PC-9 (cell line): ENCODE measurements around the gene FOXK1. TPM values are rescaled to one million over a fixed set of nuclear protein-coding genes. Genes with fewer than 3 reads are reported as not detected.

Experiments used
- BruUV-seq: library from RNA; stranded (reverse); fragments of 400-500 nt; replicated peaks from 2 replicates; lab custom pipeline; 2021; lab: Mats Ljungman, UMichigan
- CTCF ChIA-PET: fragments of 300-600 bp; sonication (Branson Sonifier 250); formaldehyde crosslinking; loops from one replicate; lab custom pipeline; 2022; ENCODE audit warnings: antibody characterized with exemption; lab: Charles Lee
- POLR2A ChIA-PET: fragments of 300-600 bp; sonication (Branson Sonifier 250); formaldehyde crosslinking; loops from one replicate; lab custom pipeline; 2022; ENCODE audit warnings: antibody characterized with exemption; ENCODE audit not compliant: unreplicated experiment; lab: Charles Lee
- DNase-seq, 2 experiments: peaks; one replicate each; pipeline versions ENCODE4 v3.0.0 to v3.0.0-alpha.2; 2015 to 2022; ENCODE audit warnings: mixed read lengths in 1 of 2
- H2AFZ ChIP-seq: fragments of 200-600 bp; sonication (generic); 2 replicates; pipeline ENCODE4 v1.8.1; 2017; ENCODE audit warnings: antibody characterized with exemption
- H3F3A ChIP-seq: fragments of 200-600 bp; sonication (generic); 2 replicates; pipeline ENCODE4 v1.8.1; 2017; ENCODE audit warnings: antibody characterized with exemption, mild to moderate bottlenecking, low read depth; ENCODE audit not compliant: insufficient read depth
- H3K27ac ChIP-seq: fragments of 200-600 bp; sonication (generic); 2 replicates; pipeline ENCODE4 v1.6.1; 2016; ENCODE audit warnings: mixed run types
- H3K27me3 ChIP-seq: fragments of 200-600 bp; sonication (generic); 2 replicates; pipeline ENCODE4 v1.6.1; 2016; ENCODE audit warnings: low read depth, mixed run types; ENCODE audit not compliant: insufficient read depth
- H3K36me3 ChIP-seq: fragments of 200-600 bp; sonication (generic); 2 replicates; pipeline ENCODE4 v1.6.1; 2016; ENCODE audit warnings: low read depth, mixed run types
- H3K4me1 ChIP-seq: fragments of 200-600 bp; sonication (generic); replicated peaks from 2 replicates; pipeline ENCODE4 v1.6.1; 2016; ENCODE audit warnings: mixed run types; ENCODE audit not compliant: insufficient read depth
- H3K4me2 ChIP-seq: fragments of 200-600 bp; sonication (generic); 2 replicates; pipeline ENCODE4 v1.6.1; 2017; ENCODE audit warnings: mixed run types
- H3K4me3 ChIP-seq: fragments of 200-600 bp; sonication (generic); 2 replicates; pipeline ENCODE4 v1.6.1; 2016; ENCODE audit warnings: mixed run types
- H3K79me2 ChIP-seq: fragments of 200-600 bp; sonication (generic); 2 replicates; pipeline ENCODE4 v1.6.1; 2017; ENCODE audit warnings: low read depth, mixed run types
- H3K9me2 ChIP-seq: fragments of 200-600 bp; sonication (generic); 2 replicates; pipeline ENCODE4 v1.8.1; 2017; ENCODE audit warnings: mild to moderate bottlenecking; ENCODE audit not compliant: insufficient read depth
- H3K9me3 ChIP-seq: fragments of 200-600 bp; sonication (generic); 2 replicates; pipeline ENCODE4 v1.8.1; 2016; ENCODE audit warnings: low read depth; ENCODE audit not compliant: insufficient read depth
- H4K20me1 ChIP-seq: fragments of 200-600 bp; sonication (generic); 2 replicates; pipeline ENCODE4 v1.8.1; 2017; ENCODE audit not compliant: insufficient read depth
- EZH2 ChIP-seq: fragments of 200-600 bp; sonication (generic); IDR thresholded peaks from 2 replicates; pipeline ENCODE4 v1.8.0; 2017; ENCODE audit warnings: antibody characterized with exemption, low read depth
- intact Hi-C: fragments of 100-400 bp; cut with micrococcal nuclease; formaldehyde crosslinking; loops from one replicate; pipeline ENCODE4 v1.10.0; 2022; ENCODE audit not compliant: unreplicated experiment
- total RNA-seq: library from RNA; stranded (reverse); gene quantifications from 2 replicates; pipeline ENCODE4 v1.2.3, GENCODE V29; 2021
- TF ChIP-seq, protein P1 (sequence below): fragments of 200-600 bp; sonication (generic); conservative IDR thresholded peaks from 2 replicates; pipeline ENCODE4 v1.6.1; 2017; ENCODE audit warnings: mixed run types, antibody characterized with exemption, mild to moderate bottlenecking, moderate library complexity

Gene FOXK1
- total RNA-seq, 1 experiment from 2014 or later: 68.1 TPM

DNA sequence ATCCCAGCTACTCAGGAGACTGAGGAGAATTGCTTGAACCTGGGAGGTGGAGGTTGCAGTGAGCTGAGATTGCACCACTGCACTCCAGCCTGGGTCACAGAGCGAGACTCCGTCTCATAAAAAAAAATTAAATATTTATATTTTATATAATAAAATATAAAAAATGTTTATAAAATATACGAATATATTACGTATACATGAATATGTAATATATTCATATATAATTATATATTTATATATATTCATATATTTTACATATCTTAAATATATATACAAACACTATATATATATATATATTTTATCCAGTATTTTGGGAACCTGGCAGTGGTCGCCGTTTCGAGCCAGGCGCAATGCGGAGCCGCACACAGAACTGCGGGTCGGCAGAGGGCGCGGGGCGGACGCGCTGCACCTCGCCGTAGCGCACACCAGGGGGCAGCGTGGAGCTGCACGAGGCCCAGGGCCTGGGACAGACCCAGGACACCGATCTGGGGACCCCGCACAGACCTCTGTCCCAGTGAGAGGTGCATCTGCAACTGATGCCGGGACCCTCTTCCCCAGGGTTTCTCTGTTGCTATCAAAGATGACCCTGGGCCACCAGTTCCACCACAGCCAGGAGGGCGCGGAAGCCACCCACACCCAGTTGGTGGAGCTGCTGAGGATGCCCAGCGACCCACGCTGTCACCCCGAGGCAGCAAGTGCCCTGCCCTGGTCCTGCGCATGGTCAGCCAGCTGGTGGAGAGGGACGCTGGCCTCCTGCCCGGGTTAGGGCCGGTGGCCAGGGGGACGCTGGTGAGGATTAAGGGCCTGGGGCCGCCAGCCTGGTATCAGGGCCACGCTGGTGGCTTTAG is 116.0 kb downstream of the FOXK1 start:
- ChIA-PET CTCF (interaction anchor here (0.7 to 1.2 kb wide), 2 partner anchors 287 to 1526 kb away, joined by 3 to 4 read pairs; no protein-coding TSS in a partner anchor), POLR2A (interaction anchor here (0.6 kb wide), 1 partner anchor 25 kb away, joined by 3 read pairs; no protein-coding TSS in a partner anchor)
- Histone ChIP-seq H3K36me3 (no peaks in the 10 kb centered on the region), H3K27me3 (no peaks in the 10 kb centered on the region), H3K4me3 (no peak overlapping the region), H2AFZ (no peak overlapping the region), H3F3A (peaks cover 11% of the 10 kb centered on the region; the same call in 1 of the 2 replicates), H4K20me1 (no peaks in the 10 kb centered on the region), H3K4me2 (no peak overlapping the region), H3K27ac (no peak overlapping the region), H3K9me3 (no peaks in the 10 kb centered on the region), H3K4me1 (peaks cover 7% of the 10 kb centered on the region; the same call in 1 of the 2 replicates), H3K79me2 (no peaks in the 10 kb centered on the region), H3K9me2 (no peaks in the 10 kb centered on the region)
- DNase-seq: peak in 1 of 2 experiments; percentile 62
- TF ChIP-seq, protein P1, sequence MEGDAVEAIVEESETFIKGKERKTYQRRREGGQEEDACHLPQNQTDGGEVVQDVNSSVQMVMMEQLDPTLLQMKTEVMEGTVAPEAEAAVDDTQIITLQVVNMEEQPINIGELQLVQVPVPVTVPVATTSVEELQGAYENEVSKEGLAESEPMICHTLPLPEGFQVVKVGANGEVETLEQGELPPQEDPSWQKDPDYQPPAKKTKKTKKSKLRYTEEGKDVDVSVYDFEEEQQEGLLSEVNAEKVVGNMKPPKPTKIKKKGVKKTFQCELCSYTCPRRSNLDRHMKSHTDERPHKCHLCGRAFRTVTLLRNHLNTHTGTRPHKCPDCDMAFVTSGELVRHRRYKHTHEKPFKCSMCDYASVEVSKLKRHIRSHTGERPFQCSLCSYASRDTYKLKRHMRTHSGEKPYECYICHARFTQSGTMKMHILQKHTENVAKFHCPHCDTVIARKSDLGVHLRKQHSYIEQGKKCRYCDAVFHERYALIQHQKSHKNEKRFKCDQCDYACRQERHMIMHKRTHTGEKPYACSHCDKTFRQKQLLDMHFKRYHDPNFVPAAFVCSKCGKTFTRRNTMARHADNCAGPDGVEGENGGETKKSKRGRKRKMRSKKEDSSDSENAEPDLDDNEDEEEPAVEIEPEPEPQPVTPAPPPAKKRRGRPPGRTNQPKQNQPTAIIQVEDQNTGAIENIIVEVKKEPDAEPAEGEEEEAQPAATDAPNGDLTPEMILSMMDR: peak; percentile 67
- no peak for TF ChIP-seq EZH2
- BruUV-seq: no TSS peak
- intact Hi-C loops: loop anchor here (1.0 kb wide), 1 partner anchor 287 kb away; no protein-coding TSS in a partner anchor

DNA sequence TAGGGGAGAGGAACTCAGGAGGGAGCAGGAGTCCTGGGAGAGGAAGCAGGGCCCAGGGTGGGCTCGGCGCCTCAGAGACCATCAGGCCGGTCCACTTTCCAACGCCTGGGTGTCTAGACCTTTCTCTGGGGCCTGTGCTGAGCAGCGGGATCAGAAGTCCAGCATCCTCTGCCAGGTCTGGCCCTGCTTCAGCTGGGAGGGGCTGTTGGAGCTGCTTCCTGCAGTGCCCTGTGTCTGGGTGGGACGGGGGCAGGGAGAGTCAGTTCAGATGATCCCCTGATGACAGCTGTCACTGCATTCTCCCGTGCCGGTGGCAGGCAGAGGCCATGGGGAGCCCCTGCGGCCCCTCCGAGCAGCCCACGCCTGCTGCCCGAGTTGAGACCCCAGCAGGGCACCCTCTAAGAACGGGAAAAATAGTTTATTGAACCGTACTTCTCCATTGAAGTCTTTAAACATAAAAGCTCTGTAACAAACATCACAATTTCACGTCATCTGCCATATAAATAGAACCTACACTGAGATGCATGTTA is 116.7 kb downstream of the FOXK1 start:
- Histone ChIP-seq H2AFZ (no peak overlapping the region), H3K36me3 (no peaks in the 10 kb centered on the region), H3K4me3 (no peak overlapping the region), H3K9me3 (no peaks in the 10 kb centered on the region), H3K27ac (no peak overlapping the region), H3K4me2 (no peak overlapping the region), H3K79me2 (no peaks in the 10 kb centered on the region), H3K27me3 (0 out of 2 replicates have a peak, but pooled peaks cover 1% of the 10 kb centered on the region), H3K4me1 (peaks cover 7% of the 10 kb centered on the region; the same call in 1 of the 2 replicates), H3F3A (peaks cover 11% of the 10 kb centered on the region; the same call in 1 of the 2 replicates), H4K20me1 (no peaks in the 10 kb centered on the region), H3K9me2 (no peaks in the 10 kb centered on the region)
- intact Hi-C loops: loop anchor here (1.0 kb wide), 1 partner anchor 287 kb away; no protein-coding TSS in a partner anchor
- CTCF ChIA-PET: interaction anchor here (0.6 to 1.2 kb wide), 3 partner anchors 286 to 1526 kb away, joined by 3 to 4 read pairs (median 3); no protein-coding TSS in a partner anchor
- no peak for DNase-seq
- POLR2A ChIA-PET: no interaction called here
- TF ChIP-seq EZH2: no peak
- TF ChIP-seq, protein P1: no peak
- no TSS peak for BruUV-seq

GRCh38 chr7:4799508-4800268 is 117.6 kb downstream of the FOXK1 start:
- H3K4me2 ChIP-seq: no peak overlapping the region
- no TSS peak for BruUV-seq
- H3K4me1 ChIP-seq: peaks cover 4% of the 10 kb centered on the region; the same call in 1 of the 2 replicates
- no peak overlapping the region for H3K4me3 ChIP-seq
- no peaks in the 10 kb centered on the region for H3K79me2 ChIP-seq
- ChIA-PET POLR2A (interaction anchor here (0.7 kb wide), 1 partner anchor 420 kb away, joined by 3 read pairs; no protein-coding TSS in a partner anchor), CTCF (interaction anchor here (0.6 to 0.7 kb wide), 2 partner anchors 139 to 317 kb away, joined by 3 read pairs; no protein-coding TSS in a partner anchor)
- no peaks in the 10 kb centered on the region for H3K36me3 ChIP-seq
- H2AFZ ChIP-seq: no peak overlapping the region
- H3K9me3 ChIP-seq: no peaks in the 10 kb centered on the region
- intact Hi-C loops: no loop called here
- no peak overlapping the region for H3K27ac ChIP-seq
- no peak for DNase-seq
- H3K9me2 ChIP-seq: no peaks in the 10 kb centered on the region
- TF ChIP-seq, protein P1: no peak
- no peak for TF ChIP-seq EZH2
- H4K20me1 ChIP-seq: no peaks in the 10 kb centered on the region
- peaks cover 3% of the 10 kb centered on the region; the same call in 1 of the 2 replicates for H3K27me3 ChIP-seq
- H3F3A ChIP-seq: peaks cover 11% of the 10 kb centered on the region; the same call in 1 of the 2 replicates
